Peyer's patch (tissue), 4 donors: Measurements from ENCODE around the gene IRF5. TPM values are rescaled to one million over a fixed set of nuclear protein-coding genes. Genes with fewer than 3 reads are reported as not detected.
A peak's percentile ranks its signal among the peaks of the same experiment; 100 is the strongest.
"Not testable (repeated sequence)": the region's sequence is repeated elsewhere in the genome, so short reads cannot be mapped to it uniquely, and the experiment has no call there.

ENCODE experiments used
- DNase-seq, 3 donors: peaks; one replicate each; pipeline ENCODE4 v3.0.0-alpha.2; 2017 to 2019
- H3K27ac ChIP-seq, 4 donors: fragments of 200-600 bp; sonication (generic); one replicate each; pipeline ENCODE4 v1.5.1; 2016 to 2019
- H3K27me3 ChIP-seq, 2 donors: fragments of 200-600 bp; sonication (generic); one replicate each; pipeline ENCODE4 v1.5.1; 2019
- H3K36me3 ChIP-seq, 3 donors: fragments of 200-600 bp; sonication (generic); one replicate each; pipeline ENCODE4 v1.5.1; 2016 to 2019
- H3K4me1 ChIP-seq, 4 donors: fragments of 200-600 bp; sonication (generic); one replicate each; pipeline ENCODE4 v1.5.1; 2016 to 2019
- H3K4me3 ChIP-seq, 4 donors: fragments of 200-600 bp; sonication (generic); 1 replicate in 3 of 4; 2 replicates in 1 of 4; pipeline ENCODE4 v1.5.1; 2016 to 2019; ENCODE audit warnings: mild to moderate bottlenecking in 1 of 4
- H3K9me3 ChIP-seq, 4 donors: fragments of 200-600 bp; sonication (generic); one replicate each; pipeline ENCODE4 v1.5.1; 2016 to 2019; ENCODE audit warnings: mild to moderate bottlenecking in 1 of 4
- POLR2A ChIP-seq, 2 donors: fragments of 450-650 bp; IDR thresholded peaks; one replicate each; pipeline ENCODE4 v1.5.1; 2017; ENCODE audit warnings: antibody characterized with exemption in 2 of 2, mild to moderate bottlenecking in 2 of 2, moderate library complexity in 2 of 2
- total RNA-seq, 4 donors: library from RNA; depleted of rRNA; stranded (reverse); fragments of >200 nt; gene quantifications; one replicate each; pipeline ENCODE4 v1.1.0, GENCODE V29; 2016
- TF ChIP-seq, protein P1 (sequence below), 6 experiments: fragments of 450-650 bp in 4 of 6; fragments of 200-600 bp in 2 of 6; sonication (generic) in 1 of 6; IDR thresholded peaks; one replicate each; pipeline ENCODE4 v1.5.1; 2017 to 2019; ENCODE audit warnings: antibody characterized with exemption in 6 of 6, mild to moderate bottlenecking in 3 of 6, moderate library complexity in 1 of 6

The IRF5 gene
- total RNA-seq, 4 donors from 2014 or later: 16.9 to 27.1 (median 21.7) TPM

DNA sequence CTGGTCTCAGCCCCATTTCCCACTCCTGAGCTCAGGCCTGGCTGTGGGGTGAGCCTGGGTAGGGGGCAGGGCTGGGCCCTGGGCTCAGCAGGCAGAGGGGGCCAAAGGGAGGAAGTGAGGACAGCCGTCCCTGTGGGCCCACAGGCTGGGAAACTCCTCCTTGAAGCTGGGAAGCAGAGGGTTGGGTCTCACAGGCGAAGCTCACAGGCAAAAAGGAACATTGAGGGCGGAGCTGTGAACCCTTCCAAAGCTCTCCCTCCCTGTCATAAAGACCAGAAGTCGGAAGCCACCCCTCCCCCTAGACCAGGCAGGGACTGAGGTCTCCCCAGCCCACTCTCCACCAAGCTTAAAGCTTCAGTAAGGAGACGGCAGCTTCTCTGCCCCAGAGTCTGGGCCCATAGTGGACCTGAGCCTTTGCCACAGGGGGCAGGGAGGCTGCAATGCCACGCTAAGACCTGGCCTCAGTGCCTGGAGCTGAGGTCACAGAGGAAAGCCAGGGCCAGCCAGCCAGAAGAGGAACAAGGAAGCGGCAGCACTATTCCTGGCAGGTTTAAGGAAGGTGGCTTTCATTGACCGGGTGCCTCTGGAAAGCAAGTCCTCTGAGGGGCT is 26.2 kb upstream of the IRF5 start:
- Histone ChIP-seq H3K4me3 (no peak overlapping the region), H3K36me3 (no peaks in the 10 kb centered on the region), H3K27me3 (peaks cover 0 to 14% of the 10 kb centered on the region in 2 donors), H3K9me3 (no peaks in the 10 kb centered on the region), H3K4me1 (peaks cover 0 to 23% (median 3%) of the 10 kb centered on the region in 4 donors), H3K27ac (no peak overlapping the region)
- TF ChIP-seq, protein P1, sequence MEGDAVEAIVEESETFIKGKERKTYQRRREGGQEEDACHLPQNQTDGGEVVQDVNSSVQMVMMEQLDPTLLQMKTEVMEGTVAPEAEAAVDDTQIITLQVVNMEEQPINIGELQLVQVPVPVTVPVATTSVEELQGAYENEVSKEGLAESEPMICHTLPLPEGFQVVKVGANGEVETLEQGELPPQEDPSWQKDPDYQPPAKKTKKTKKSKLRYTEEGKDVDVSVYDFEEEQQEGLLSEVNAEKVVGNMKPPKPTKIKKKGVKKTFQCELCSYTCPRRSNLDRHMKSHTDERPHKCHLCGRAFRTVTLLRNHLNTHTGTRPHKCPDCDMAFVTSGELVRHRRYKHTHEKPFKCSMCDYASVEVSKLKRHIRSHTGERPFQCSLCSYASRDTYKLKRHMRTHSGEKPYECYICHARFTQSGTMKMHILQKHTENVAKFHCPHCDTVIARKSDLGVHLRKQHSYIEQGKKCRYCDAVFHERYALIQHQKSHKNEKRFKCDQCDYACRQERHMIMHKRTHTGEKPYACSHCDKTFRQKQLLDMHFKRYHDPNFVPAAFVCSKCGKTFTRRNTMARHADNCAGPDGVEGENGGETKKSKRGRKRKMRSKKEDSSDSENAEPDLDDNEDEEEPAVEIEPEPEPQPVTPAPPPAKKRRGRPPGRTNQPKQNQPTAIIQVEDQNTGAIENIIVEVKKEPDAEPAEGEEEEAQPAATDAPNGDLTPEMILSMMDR (IDR thresholded peaks at IDR 0.05): no peak
- no peak for TF ChIP-seq POLR2A (IDR thresholded peaks at IDR 0.05)
- peak in 2 of 3 donors; percentile 44 to 47 for DNase-seq

DNA sequence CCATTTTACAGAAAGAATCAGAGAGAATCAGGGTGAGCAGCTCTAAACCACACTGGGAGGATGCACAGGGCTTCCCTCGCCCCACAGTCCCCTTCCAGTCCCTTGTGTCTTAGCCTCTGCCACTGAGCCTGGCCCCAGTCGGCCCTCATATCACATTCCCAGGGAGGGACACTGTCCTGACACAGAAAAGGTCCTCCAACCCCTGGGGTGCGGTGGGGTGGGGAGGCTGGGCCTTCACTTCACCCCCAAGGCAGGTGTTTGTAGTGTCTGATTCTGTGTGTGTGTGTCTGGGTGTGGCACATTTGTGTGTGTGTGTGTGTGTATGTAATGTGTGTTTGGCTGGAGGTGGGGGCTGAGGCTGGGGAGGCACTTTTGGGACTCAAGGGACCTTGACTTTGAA is 25.4 kb upstream of the IRF5 start:
- H3K36me3 ChIP-seq: no peaks in the 10 kb centered on the region
- TF ChIP-seq POLR2A (IDR thresholded peaks at IDR 0.05): no peak
- TF ChIP-seq, protein P1 (IDR thresholded peaks at IDR 0.05): no peak
- H3K27ac ChIP-seq: no peak overlapping the region
- no peaks in the 10 kb centered on the region for H3K9me3 ChIP-seq
- DNase-seq: peak in 2 of 3 donors; percentile 26 to 36
- peaks cover 0 to 23% (median 3%) of the 10 kb centered on the region in 4 donors for H3K4me1 ChIP-seq
- H3K27me3 ChIP-seq: peaks cover 0 to 14% of the 10 kb centered on the region in 2 donors
- no peak overlapping the region for H3K4me3 ChIP-seq

DNA sequence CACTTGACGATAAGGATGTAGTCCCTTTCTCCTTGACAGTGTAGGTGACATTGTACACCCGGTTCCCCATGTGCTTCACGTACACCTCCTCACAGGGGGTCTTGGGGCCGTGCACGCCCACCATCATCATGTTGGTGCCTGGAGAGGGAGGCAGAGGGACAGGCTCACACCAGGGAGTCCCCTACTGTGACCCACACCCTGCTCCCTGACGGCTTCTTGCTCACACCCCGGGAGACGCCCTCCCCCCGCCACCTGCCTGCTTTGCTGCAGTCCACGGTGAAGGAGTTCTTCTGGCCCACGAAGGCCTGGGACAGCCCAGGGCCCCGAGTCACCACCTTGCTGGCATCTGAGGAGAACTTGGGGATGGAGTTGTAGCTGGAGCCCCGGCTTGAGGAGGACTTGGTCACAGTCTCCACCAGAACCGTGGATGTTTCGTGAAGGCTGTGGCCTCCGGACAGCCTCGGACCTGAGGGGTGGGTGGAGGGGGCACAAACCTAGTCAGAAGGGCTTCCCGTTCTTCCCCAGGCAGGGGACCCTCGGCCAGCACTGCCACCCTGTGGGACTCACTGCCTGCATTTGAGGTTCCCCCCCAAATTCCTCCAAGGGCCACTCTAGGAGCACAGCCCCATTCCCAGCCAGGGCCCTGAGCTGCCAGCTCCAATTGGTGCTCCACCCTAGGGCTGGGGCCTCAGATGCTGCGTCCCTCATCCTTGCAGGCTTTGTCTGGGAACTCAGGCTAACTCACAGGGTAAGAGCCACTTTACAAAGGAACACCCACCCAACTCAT is 24.8 kb upstream of the IRF5 start:
- peak in 2 of 3 donors; percentile 5 to 10 for DNase-seq
- H3K27me3 ChIP-seq: peaks cover 0 to 14% of the 10 kb centered on the region in 2 donors
- H3K9me3 ChIP-seq, H3K36me3 ChIP-seq, H3K4me3 ChIP-seq, H3K27ac ChIP-seq: not testable (repeated sequence)
- peaks cover 0 to 23% (median 3%) of the 10 kb centered on the region in 4 donors for H3K4me1 ChIP-seq

DNA sequence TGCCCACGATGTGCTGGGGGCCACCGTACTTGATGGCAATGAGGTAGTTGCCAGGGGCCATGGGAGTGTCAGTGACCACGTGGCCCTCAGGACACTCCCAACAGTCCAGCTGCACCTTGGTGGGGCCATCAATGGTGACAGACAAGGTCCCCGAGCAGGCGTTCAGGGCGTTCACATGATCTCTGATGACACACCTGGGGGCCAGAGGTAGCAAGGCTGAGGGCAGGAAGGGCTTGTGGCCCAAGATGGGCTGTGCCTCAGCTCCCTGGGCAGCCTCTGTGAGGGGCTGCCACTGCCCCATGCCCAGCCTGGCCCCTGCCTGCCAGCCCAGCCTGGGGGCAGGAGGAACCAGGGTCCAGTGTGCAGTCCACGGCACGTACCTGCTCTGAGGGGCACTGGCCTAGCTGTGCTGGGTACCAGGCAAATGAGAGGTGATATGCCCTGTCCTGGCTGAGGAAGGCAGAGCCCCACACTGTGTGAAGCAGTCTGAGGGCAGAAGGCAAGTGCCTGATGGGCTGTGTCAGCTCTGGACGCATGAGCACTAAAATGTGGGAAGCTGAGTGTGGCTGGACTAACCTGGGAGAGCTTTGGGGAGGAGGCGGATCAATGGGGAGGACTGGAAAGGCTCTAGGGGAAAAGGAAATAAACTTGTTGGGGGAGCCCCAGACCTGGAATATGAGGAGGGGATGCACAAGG is 23.7 kb upstream of the IRF5 start:
- H3K36me3 ChIP-seq: no peaks in the 10 kb centered on the region
- no peak overlapping the region for H3K27ac ChIP-seq
- H3K4me3 ChIP-seq: no peak overlapping the region
- no peaks in the 10 kb centered on the region for H3K9me3 ChIP-seq
- TF ChIP-seq POLR2A (IDR thresholded peaks at IDR 0.05): no peak
- TF ChIP-seq, protein P1 (IDR thresholded peaks at IDR 0.05): no peak
- peaks cover 0 to 14% of the 10 kb centered on the region in 2 donors for H3K27me3 ChIP-seq
- H3K4me1 ChIP-seq: peaks cover 0 to 23% (median 3%) of the 10 kb centered on the region in 4 donors
- peak in 2 of 3 donors; percentile 34 to 41 for DNase-seq

DNA sequence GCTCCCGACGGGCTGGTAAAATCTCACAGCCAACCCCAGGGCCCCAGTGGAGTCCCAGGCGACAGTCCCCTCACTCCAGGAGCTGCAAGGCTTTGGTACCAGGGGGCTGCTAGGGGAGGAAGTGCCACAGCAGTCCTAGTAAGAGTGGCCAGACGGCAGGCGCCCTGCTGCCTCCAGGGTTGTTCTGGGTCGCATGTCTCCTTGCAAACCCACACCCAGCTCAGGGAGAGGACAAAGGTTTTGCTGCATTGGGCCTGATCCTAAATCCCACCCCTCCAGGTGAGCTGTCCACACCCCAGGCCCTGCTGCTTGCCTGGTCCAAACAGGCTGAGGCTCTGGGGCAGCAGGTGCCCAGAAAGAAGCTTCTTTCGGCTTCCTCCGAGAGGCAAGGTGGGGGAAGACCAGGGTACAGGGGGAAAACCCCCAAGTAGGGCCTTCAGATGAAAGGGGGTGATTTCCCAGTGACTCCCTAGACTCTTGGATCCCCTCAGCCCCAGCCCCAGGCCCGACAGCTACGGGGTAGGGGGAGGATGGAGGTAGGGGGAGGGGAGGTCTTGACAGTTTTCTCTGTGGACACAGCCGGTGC is 23.1 kb upstream of the IRF5 start:
- no peaks in the 10 kb centered on the region for H3K36me3 ChIP-seq
- H3K4me1 ChIP-seq: peaks cover 0 to 22% (median 3%) of the 10 kb centered on the region in 4 donors
- no peaks in the 10 kb centered on the region for H3K9me3 ChIP-seq
- peak overlapping the region in 1 of 4 donors; percentile 17 for H3K27ac ChIP-seq
- peak; percentile 39 to 47 (median 41) for DNase-seq
- peak overlapping the region in 2 of 4 donors; percentile 17 to 32 for H3K4me3 ChIP-seq
- H3K27me3 ChIP-seq: peaks cover 0 to 14% of the 10 kb centered on the region in 2 donors
- TF ChIP-seq, protein P1 (IDR thresholded peaks at IDR 0.05): no peak
- TF ChIP-seq POLR2A (IDR thresholded peaks at IDR 0.05): no peak
